Fibroblast of skin of abdomen (primary cell): ENCODE results near the gene NDUFB1.

Experiments used
- DNase-seq: peaks from one replicate; pipeline ENCODE4 v3.0.0-alpha.2; 2013

The NDUFB1 gene

DNA sequence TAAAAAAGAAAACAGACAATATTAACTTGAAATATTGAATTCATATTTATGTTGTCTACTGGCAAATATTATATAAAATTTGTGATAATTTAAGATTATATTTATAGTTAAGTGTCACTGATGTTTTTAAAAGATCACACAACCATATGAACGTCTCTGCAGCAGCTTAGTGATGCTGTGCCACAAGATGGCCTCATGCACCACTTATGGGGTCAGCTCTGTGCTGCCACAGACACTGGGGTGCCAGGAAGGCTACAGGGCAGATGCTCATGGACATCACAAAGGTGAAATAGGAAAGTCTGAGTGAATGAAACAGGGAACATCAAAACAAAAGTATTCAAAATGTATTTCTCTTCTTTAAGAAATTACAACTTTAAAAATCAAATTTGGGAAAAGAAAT is 28.2 kb downstream of the NDUFB1 start:
- DNase-seq = no peak

DNA sequence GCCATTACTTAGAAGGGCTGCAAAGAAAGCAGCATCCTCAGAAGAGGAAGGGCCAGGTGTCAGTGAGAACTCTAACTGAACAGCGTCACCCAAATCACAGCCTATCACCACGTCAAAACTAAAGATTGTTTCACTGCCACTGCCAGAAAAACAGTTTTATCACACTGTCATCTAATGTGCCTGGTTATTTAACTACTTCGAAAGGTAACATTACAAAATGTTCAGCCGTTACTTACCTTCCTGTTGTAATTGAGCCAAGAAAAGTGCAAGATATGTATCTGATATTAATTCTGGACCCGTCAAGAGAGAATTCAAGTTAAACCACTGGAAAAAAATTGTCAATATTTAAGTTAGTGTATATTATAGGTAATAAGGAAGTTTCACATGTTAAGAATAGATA is 33.0 kb downstream of the NDUFB1 start:
- no peak for DNase-seq

DNA sequence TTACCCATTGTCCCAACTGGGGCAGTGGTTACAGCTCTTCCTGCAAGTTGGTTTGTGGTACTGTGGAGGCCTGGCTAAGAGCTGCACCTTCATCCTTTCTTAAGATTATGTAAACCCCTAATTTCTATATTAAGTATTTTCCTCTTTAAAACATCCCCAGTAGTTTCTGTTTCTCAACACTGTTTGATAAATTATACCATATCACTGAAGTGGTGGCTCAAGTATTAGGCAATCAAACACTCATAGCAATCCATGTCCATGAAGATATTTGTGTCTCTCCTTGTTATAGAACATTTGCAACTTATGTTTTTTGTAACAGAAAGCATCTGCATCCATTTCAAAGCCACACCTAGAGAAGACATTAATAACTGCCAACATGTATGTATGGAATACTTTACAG is 47.0 kb downstream of the NDUFB1 start:
- DNase-seq = no peak
